Measurements from ENCODE around the gene GPBP1L1. TPM values are rescaled to one million over a fixed set of nuclear protein-coding genes. Genes with fewer than 3 reads are reported as not detected.

Gene GPBP1L1, protein sequence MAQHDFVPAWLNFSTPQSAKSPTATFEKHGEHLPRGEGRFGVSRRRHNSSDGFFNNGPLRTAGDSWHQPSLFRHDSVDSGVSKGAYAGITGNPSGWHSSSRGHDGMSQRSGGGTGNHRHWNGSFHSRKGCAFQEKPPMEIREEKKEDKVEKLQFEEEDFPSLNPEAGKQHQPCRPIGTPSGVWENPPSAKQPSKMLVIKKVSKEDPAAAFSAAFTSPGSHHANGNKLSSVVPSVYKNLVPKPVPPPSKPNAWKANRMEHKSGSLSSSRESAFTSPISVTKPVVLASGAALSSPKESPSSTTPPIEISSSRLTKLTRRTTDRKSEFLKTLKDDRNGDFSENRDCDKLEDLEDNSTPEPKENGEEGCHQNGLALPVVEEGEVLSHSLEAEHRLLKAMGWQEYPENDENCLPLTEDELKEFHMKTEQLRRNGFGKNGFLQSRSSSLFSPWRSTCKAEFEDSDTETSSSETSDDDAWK
- 58.3 and 70.2 TPM in 2 replicates for total RNA-seq

GRCh38 chr1:45686288-45687013 is at the start of gene GPBP1L1:
Gene GPBP1L1, minus strand, starts transcription at chr1:45686533. Its CDS starts 27,446 bp downstream, at chr1:45659087.

GRCh38 chr1:45687754-45688740 is 1.7 kb upstream of the GPBP1L1 start, which contains the start of gene TMEM69:
Gene TMEM69, plus strand, starts transcription at chr1:45688181. Its CDS starts 2,888 bp downstream, at chr1:45691069.

GRCh38 chr1:45623972-45624371 is 62.4 kb downstream of the GPBP1L1 start, which contains the start of gene CCDC17:
Gene CCDC17, minus strand, starts transcription at chr1:45624054. Its CDS starts 145 bp downstream, at chr1:45623909.

GRCh38 chr1:45583666-45584350 is 102.5 kb downstream of the GPBP1L1 start, which contains the start of gene NASP:
Gene NASP, plus strand, starts transcription at chr1:45584041. Its CDS starts 106 bp downstream, at chr1:45584147.

Other genes with a start within 250 kb of the GPBP1L1 start
- 3.4 and 3.8 TPM in 2 replicates for gene TESK2, start 195.4 kb downstream of the GPBP1L1 start, total RNA-seq
- gene CCDC163, start 186.5 kb downstream of the GPBP1L1 start, total RNA-seq: 0.34 and 0.79 TPM in 2 replicates
- gene MMACHC, start 186.2 kb downstream of the GPBP1L1 start, total RNA-seq: 1.1 and 1.5 TPM in 2 replicates
- 504 and 567 TPM in 2 replicates for gene PRDX1, start 164.6 kb downstream of the GPBP1L1 start, total RNA-seq
- 146 and 161 TPM in 2 replicates for gene AKR1A1, start 135.7 kb downstream of the GPBP1L1 start, total RNA-seq
- 34.9 and 39.7 TPM in 2 replicates for gene NASP, start 102.5 kb downstream of the GPBP1L1 start, total RNA-seq
- gene CCDC17, start 62.5 kb downstream of the GPBP1L1 start, total RNA-seq: 0.77 and 0.79 TPM in 2 replicates
- gene TMEM69, start 1.6 kb upstream of the GPBP1L1 start, total RNA-seq: 5.8 and 11.0 TPM in 2 replicates
- 13.9 and 16.1 TPM in 2 replicates for gene IPP, start 64.1 kb upstream of the GPBP1L1 start, total RNA-seq
- 15.1 and 18.5 TPM in 2 replicates for gene MAST2, start 117.1 kb upstream of the GPBP1L1 start, total RNA-seq

All from bronchial smooth muscle cell (primary cell).